IMR-90 (cell line): ENCODE measurements around the gene ABHD17C. TPM values are rescaled to one million over a fixed set of nuclear protein-coding genes. Genes with fewer than 3 reads are reported as not detected.
A peak's percentile ranks its signal among the peaks of the same experiment; 100 is the strongest.

ENCODE experiments used
- ATAC-seq: fragments of 200-7000 bp; cut with Tn5 transposase; 2 replicates; pipeline ENCODE4 v1.9.1; 2020; ENCODE audit warnings: low read depth, mild to moderate bottlenecking, moderate library complexity
- BruUV-seq: library from RNA; stranded (reverse); fragments of 400-500 nt; replicated peaks from 2 replicates; lab custom pipeline; 2021; lab: Mats Ljungman, UMichigan
- CTCF ChIA-PET: fragments of 300-600 bp; formaldehyde crosslinking; extraction: SDS; loops from one replicate; lab custom pipeline; 2021; ENCODE audit warnings: antibody characterized with exemption; lab: Yijun Ruan, JAX
- POLR2A ChIA-PET: fragments of 300-600 bp; sonication (Branson Sonifier 250); formaldehyde crosslinking; loops from one replicate; lab custom pipeline; 2022; ENCODE audit warnings: antibody characterized with exemption; ENCODE audit not compliant: unreplicated experiment; lab: Charles Lee
- DNase-seq: peaks from one replicate; pipeline ENCODE4 v3.0.0; 2013
- H2AFZ ChIP-seq: replicated peaks from 2 replicates; pipeline ENCODE3; 2013; ENCODE audit warnings: low read length, mild to moderate bottlenecking; ENCODE audit not compliant: poor library complexity
- H2AK5ac ChIP-seq: 2 replicates; pipeline ENCODE4 v1.6.1; 2013; ENCODE audit warnings: low read depth, low read length, inconsistent platforms
- H2AK9ac ChIP-seq: replicated peaks from 2 replicates; pipeline ENCODE3; 2013; ENCODE audit warnings: mild to moderate bottlenecking, low read depth, low read length, moderate library complexity; ENCODE audit not compliant: poor library complexity
- H2BK120ac ChIP-seq: 2 replicates; pipeline ENCODE4 v1.6.1; 2013; ENCODE audit warnings: low read depth, low read length, inconsistent platforms
- H2BK15ac ChIP-seq: 3 replicates; pipeline ENCODE4 v1.6.1; 2013; ENCODE audit warnings: low read depth, low read length, inconsistent platforms
- H2BK20ac ChIP-seq: 2 replicates; pipeline ENCODE4 v1.6.1; 2013; ENCODE audit warnings: low read depth, mild to moderate bottlenecking, inconsistent platforms, low read length, moderate library complexity
- H2BK5ac ChIP-seq: 2 replicates; pipeline ENCODE4 v1.6.1; 2013; ENCODE audit warnings: mild to moderate bottlenecking, low read depth, low read length, inconsistent platforms; ENCODE audit not compliant: poor library complexity, severe bottlenecking
- H3K14ac ChIP-seq: replicated peaks from 2 replicates; pipeline ENCODE4 v1.6.1; 2013; ENCODE audit warnings: low read depth, low read length, inconsistent platforms
- H3K18ac ChIP-seq: 2 replicates; pipeline ENCODE4 v1.6.1; 2013; ENCODE audit warnings: low read depth, low read length, control low read depth
- H3K23ac ChIP-seq: 2 replicates; pipeline ENCODE4 v1.6.1; 2013; ENCODE audit warnings: low read depth, low read length, inconsistent platforms
- H3K27ac ChIP-seq: 2 replicates; pipeline ENCODE4 v1.5.1; 2013; ENCODE audit warnings: mild to moderate bottlenecking, control low read depth, low read length; ENCODE audit not compliant: insufficient read depth
- H3K27me3 ChIP-seq: 2 replicates; pipeline ENCODE4 v1.6.1; 2013; ENCODE audit warnings: low read length; ENCODE audit not compliant: control insufficient read depth, insufficient read depth
- H3K36me3 ChIP-seq: 2 replicates; pipeline ENCODE4 v1.6.1; 2013; ENCODE audit warnings: low read length, mixed read lengths; ENCODE audit not compliant: control insufficient read depth, insufficient read depth
- H3K4ac ChIP-seq: 2 replicates; pipeline ENCODE4 v1.6.1; 2013; ENCODE audit warnings: low read depth, low read length, inconsistent platforms
- H3K4me1 ChIP-seq: 2 replicates; pipeline ENCODE4 v1.6.1; 2013; ENCODE audit warnings: low read length, mixed read lengths; ENCODE audit not compliant: control insufficient read depth, insufficient read depth
- H3K4me2 ChIP-seq: 2 replicates; pipeline ENCODE4 v1.6.1; 2013; ENCODE audit warnings: low read depth, mild to moderate bottlenecking, control low read depth, low read length, moderate library complexity
- H3K4me3 ChIP-seq: 2 replicates; pipeline ENCODE4 v1.5.1; 2013; ENCODE audit warnings: low read depth, mild to moderate bottlenecking, control low read depth, low read length, moderate library complexity; ENCODE audit not compliant: insufficient read depth
- H3K56ac ChIP-seq: 2 replicates; pipeline ENCODE4 v1.6.1; 2013; ENCODE audit warnings: low read length, inconsistent platforms; ENCODE audit not compliant: insufficient read depth; ENCODE audit errors: extremely low read depth
- H3K79me1 ChIP-seq, 2 experiments: 2 replicates each; pipeline ENCODE4 v1.6.1; 2013; ENCODE audit warnings: low read length in 2 of 2, inconsistent platforms in 1 of 2, low read depth in 1 of 2
- H3K9ac ChIP-seq: 2 replicates; pipeline ENCODE4 v1.6.1; 2013; ENCODE audit warnings: low read depth, low read length, control low read depth
- H3K9me1 ChIP-seq: 2 replicates; pipeline ENCODE4 v1.6.1; 2013; ENCODE audit warnings: low read length, inconsistent platforms; ENCODE audit not compliant: insufficient read depth
- H3K9me3 ChIP-seq: 2 replicates; pipeline ENCODE4 v1.6.1; 2013; ENCODE audit warnings: low read length; ENCODE audit not compliant: control insufficient read depth, insufficient read depth
- H4K20me1 ChIP-seq: 2 replicates; pipeline ENCODE4 v1.6.1; 2013; ENCODE audit warnings: low read length, inconsistent platforms; ENCODE audit not compliant: insufficient read depth
- H4K5ac ChIP-seq: 2 replicates; pipeline ENCODE4 v1.6.1; 2013; ENCODE audit warnings: mild to moderate bottlenecking, low read depth, low read length, control low read depth
- H4K8ac ChIP-seq, 2 experiments: 2 replicates each; pipeline ENCODE4 v1.6.1; 2013; ENCODE audit warnings: low read depth in 2 of 2, low read length in 2 of 2, control low read depth in 1 of 2, inconsistent platforms in 1 of 2
- H4K91ac ChIP-seq: 2 replicates; pipeline ENCODE4 v1.6.1; 2013; ENCODE audit warnings: low read depth, low read length, inconsistent platforms; ENCODE audit not compliant: insufficient read depth
- CHD1 ChIP-seq: IDR thresholded peaks from 2 replicates; pipeline ENCODE4 v1.6.1; 2012; ENCODE audit warnings: low read depth, low read length, improper control_type of control experiment
- MAFK ChIP-seq: IDR thresholded peaks from 2 replicates; pipeline ENCODE4 v1.6.1; 2012; ENCODE audit warnings: low read depth, low read length, improper control_type of control experiment
- WGBS, 2 experiments: methylation state at CpG; one replicate each; pipeline versions ENCODE4 v1.1.5 to v1.1.7; 2013; ENCODE audit warnings: missing lambda C conversion rate in 2 of 2; ENCODE audit not compliant: insufficient read length in 1 of 2; ENCODE audit errors: extremely low coverage in 2 of 2; 5-methylcytosine and 5-hydroxymethylcytosine counted together
- dilution Hi-C: fragments of 300-500 bp; cut with HindIII; formaldehyde crosslinking; loops from one replicate; pipeline ENCODE4 v1.14.3; 2018; ENCODE audit warnings: low sequenced_read_pairs; ENCODE audit not compliant: unreplicated experiment
- in situ Hi-C: fragments of 300-500 bp; cut with MboI; formaldehyde crosslinking; loops from 3 replicates; pipeline ENCODE4 v1.14.3; 2019; ENCODE audit warnings: low sequenced_read_pairs, inconsistent platforms, mixed read lengths
- intact Hi-C: fragments of 100-400 bp; cut with micrococcal nuclease; formaldehyde crosslinking; loops from 2 replicates; pipeline ENCODE4 v1.10.0; 2022
- polyA plus RNA-seq, 3 experiments: library from polyadenylated mRNA; depleted of rRNA; stranded (reverse); fragments of >200 nt; gene quantifications; 2 replicates each; pipeline ENCODE4 v1.2.3, GENCODE V29; 2012; ENCODE audit warnings: low replicate concordance in 1 of 3
- total RNA-seq: library from RNA; depleted of rRNA; stranded (reverse); fragments of >200 nt; gene quantifications from 2 replicates; pipeline ENCODE4 v1.2.3, GENCODE V29; 2012

ABHD17C gene
- total and polyA plus RNA-seq, 2 of the 4 experiments (the other 2 are of a cell fraction): 5.4 to 10.3 TPM

GRCh38 chr15:80775338-80775737 lies 80.2 kb downstream of the ABHD17C start:
- Histone ChIP-seq H3K56ac (no peak overlapping the region), H3K4me3 (no peak overlapping the region), H3K79me1 (peaks cover 9 to 11% of the 10 kb centered on the region in 2 experiments; a peak in 3 of 4 replicates), H3K4me2 (no peak overlapping the region), H2BK20ac (no peak overlapping the region; the same call in 1 of the 2 replicates), H3K4me1 (peaks cover 20% of the 10 kb centered on the region), H3K27ac (no peak overlapping the region), H3K4ac (no peak overlapping the region), H4K8ac (no peak overlapping the region), H4K5ac (no peak overlapping the region), H2AK5ac (no peak overlapping the region), H3K18ac (no peak overlapping the region), H4K20me1 (peaks cover 10% of the 10 kb centered on the region), H2BK5ac (no peak overlapping the region), H3K27me3 (no peaks in the 10 kb centered on the region), H4K91ac (no peak overlapping the region), H3K14ac (no peak overlapping the region), H3K9me3 (no peaks in the 10 kb centered on the region), H2AFZ (no peak overlapping the region), H3K9me1 (no peaks in the 10 kb centered on the region), H3K23ac (no peak overlapping the region), H3K36me3 (peaks cover 2% of the 10 kb centered on the region; the same call in 1 of the 2 replicates), H2BK15ac (no peak overlapping the region), H3K9ac (no peak overlapping the region), H2AK9ac (no peak overlapping the region), H2BK120ac (no peak overlapping the region)
- no TSS peak for BruUV-seq
- in situ Hi-C loops (loop anchor here (5.0 kb wide), 3 partner anchors 197 to 318 kb away; no protein-coding TSS in a partner anchor), intact Hi-C loops (loop anchor here (10.0 kb wide), 2 partner anchors 291 to 461 kb away; no protein-coding TSS in a partner anchor), dilution Hi-C loops (no loop called here)
- no peak for TF ChIP-seq CHD1
- peak; percentile 64 for TF ChIP-seq MAFK
- ChIA-PET POLR2A (interaction anchor here (0.6 kb wide), 1 partner anchor 193 kb away, joined by 4 read pairs; no protein-coding TSS in a partner anchor), CTCF (interaction anchor here (1.0 to 3.6 kb wide), 5 partner anchors 26 to 325 kb away, joined by 3 to 50 read pairs (median 3); no protein-coding TSS in a partner anchor)
- no peak for ATAC-seq
- DNase-seq: no peak
- no CpG with 5 or more reads among the region's 3 CpGs for WGBS, 2 experiments
